PC-9 (cell line): ENCODE measurements around the gene ZNF587. TPM values are rescaled to one million over a fixed set of nuclear protein-coding genes. Genes with fewer than 3 reads are reported as not detected.
"Not testable (repeated sequence)": the region's sequence is repeated elsewhere in the genome, so short reads cannot be mapped to it uniquely, and the experiment has no call there.

ENCODE experiments used
- BruUV-seq: library from RNA; stranded (reverse); fragments of 400-500 nt; replicated peaks from 2 replicates; lab custom pipeline; 2021; lab: Mats Ljungman, UMichigan
- CTCF ChIA-PET: fragments of 300-600 bp; sonication (Branson Sonifier 250); formaldehyde crosslinking; loops from one replicate; lab custom pipeline; 2022; ENCODE audit warnings: antibody characterized with exemption; lab: Charles Lee
- POLR2A ChIA-PET: fragments of 300-600 bp; sonication (Branson Sonifier 250); formaldehyde crosslinking; loops from one replicate; lab custom pipeline; 2022; ENCODE audit warnings: antibody characterized with exemption; ENCODE audit not compliant: unreplicated experiment; lab: Charles Lee
- DNase-seq, 2 experiments: peaks; one replicate each; pipeline versions ENCODE4 v3.0.0 to v3.0.0-alpha.2; 2015 to 2022; ENCODE audit warnings: mixed read lengths in 1 of 2
- H2AFZ ChIP-seq: fragments of 200-600 bp; sonication (generic); 2 replicates; pipeline ENCODE4 v1.8.1; 2017; ENCODE audit warnings: antibody characterized with exemption
- H3F3A ChIP-seq: fragments of 200-600 bp; sonication (generic); 2 replicates; pipeline ENCODE4 v1.8.1; 2017; ENCODE audit warnings: antibody characterized with exemption, mild to moderate bottlenecking, low read depth; ENCODE audit not compliant: insufficient read depth
- H3K27ac ChIP-seq: fragments of 200-600 bp; sonication (generic); 2 replicates; pipeline ENCODE4 v1.6.1; 2016; ENCODE audit warnings: mixed run types
- H3K27me3 ChIP-seq: fragments of 200-600 bp; sonication (generic); 2 replicates; pipeline ENCODE4 v1.6.1; 2016; ENCODE audit warnings: low read depth, mixed run types; ENCODE audit not compliant: insufficient read depth
- H3K36me3 ChIP-seq: fragments of 200-600 bp; sonication (generic); 2 replicates; pipeline ENCODE4 v1.6.1; 2016; ENCODE audit warnings: low read depth, mixed run types
- H3K4me1 ChIP-seq: fragments of 200-600 bp; sonication (generic); replicated peaks from 2 replicates; pipeline ENCODE4 v1.6.1; 2016; ENCODE audit warnings: mixed run types; ENCODE audit not compliant: insufficient read depth
- H3K4me2 ChIP-seq: fragments of 200-600 bp; sonication (generic); 2 replicates; pipeline ENCODE4 v1.6.1; 2017; ENCODE audit warnings: mixed run types
- H3K4me3 ChIP-seq: fragments of 200-600 bp; sonication (generic); 2 replicates; pipeline ENCODE4 v1.6.1; 2016; ENCODE audit warnings: mixed run types
- H3K79me2 ChIP-seq: fragments of 200-600 bp; sonication (generic); 2 replicates; pipeline ENCODE4 v1.6.1; 2017; ENCODE audit warnings: low read depth, mixed run types
- H3K9me2 ChIP-seq: fragments of 200-600 bp; sonication (generic); 2 replicates; pipeline ENCODE4 v1.8.1; 2017; ENCODE audit warnings: mild to moderate bottlenecking; ENCODE audit not compliant: insufficient read depth
- H3K9me3 ChIP-seq: fragments of 200-600 bp; sonication (generic); 2 replicates; pipeline ENCODE4 v1.8.1; 2016; ENCODE audit warnings: low read depth; ENCODE audit not compliant: insufficient read depth
- H4K20me1 ChIP-seq: fragments of 200-600 bp; sonication (generic); 2 replicates; pipeline ENCODE4 v1.8.1; 2017; ENCODE audit not compliant: insufficient read depth
- EZH2 ChIP-seq: fragments of 200-600 bp; sonication (generic); IDR thresholded peaks from 2 replicates; pipeline ENCODE4 v1.8.0; 2017; ENCODE audit warnings: antibody characterized with exemption, low read depth
- intact Hi-C: fragments of 100-400 bp; cut with micrococcal nuclease; formaldehyde crosslinking; loops from one replicate; pipeline ENCODE4 v1.10.0; 2022; ENCODE audit not compliant: unreplicated experiment
- total RNA-seq: library from RNA; stranded (reverse); gene quantifications from 2 replicates; pipeline ENCODE4 v1.2.3, GENCODE V29; 2021
- TF ChIP-seq, protein P1 (sequence below): fragments of 200-600 bp; sonication (generic); conservative IDR thresholded peaks from 2 replicates; pipeline ENCODE4 v1.6.1; 2017; ENCODE audit warnings: mixed run types, antibody characterized with exemption, mild to moderate bottlenecking, moderate library complexity

Gene ZNF587
- total RNA-seq, 1 experiment from 2014 or later: 68.0 TPM

- H3K4me2 ChIP-seq: peak within 1 kb of the TSS; percentile 86
- ChIA-PET POLR2A (no interaction called here), CTCF (no interaction called here)
- peaks cover 6% of the 10 kb centered on the region; the same call in 1 of the 2 replicates for H3F3A ChIP-seq
- peak within 1 kb of the TSS; percentile 89 for H3K4me3 ChIP-seq
- TF ChIP-seq, protein P1, sequence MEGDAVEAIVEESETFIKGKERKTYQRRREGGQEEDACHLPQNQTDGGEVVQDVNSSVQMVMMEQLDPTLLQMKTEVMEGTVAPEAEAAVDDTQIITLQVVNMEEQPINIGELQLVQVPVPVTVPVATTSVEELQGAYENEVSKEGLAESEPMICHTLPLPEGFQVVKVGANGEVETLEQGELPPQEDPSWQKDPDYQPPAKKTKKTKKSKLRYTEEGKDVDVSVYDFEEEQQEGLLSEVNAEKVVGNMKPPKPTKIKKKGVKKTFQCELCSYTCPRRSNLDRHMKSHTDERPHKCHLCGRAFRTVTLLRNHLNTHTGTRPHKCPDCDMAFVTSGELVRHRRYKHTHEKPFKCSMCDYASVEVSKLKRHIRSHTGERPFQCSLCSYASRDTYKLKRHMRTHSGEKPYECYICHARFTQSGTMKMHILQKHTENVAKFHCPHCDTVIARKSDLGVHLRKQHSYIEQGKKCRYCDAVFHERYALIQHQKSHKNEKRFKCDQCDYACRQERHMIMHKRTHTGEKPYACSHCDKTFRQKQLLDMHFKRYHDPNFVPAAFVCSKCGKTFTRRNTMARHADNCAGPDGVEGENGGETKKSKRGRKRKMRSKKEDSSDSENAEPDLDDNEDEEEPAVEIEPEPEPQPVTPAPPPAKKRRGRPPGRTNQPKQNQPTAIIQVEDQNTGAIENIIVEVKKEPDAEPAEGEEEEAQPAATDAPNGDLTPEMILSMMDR: peak; percentile 76
- TF ChIP-seq EZH2: no peak
- H3K9me2 ChIP-seq: no peaks in the 10 kb centered on the region
- TSS peak; percentile 39 for BruUV-seq
- 0 out of 2 replicates have a peak, but pooled peaks cover 5% of the 10 kb centered on the region for H3K4me1 ChIP-seq
- DNase-seq: peak; percentile 69 to 79
- H3K27ac ChIP-seq: no peak within 1 kb of the TSS
- peak within 1 kb of the TSS; percentile 95 for H2AFZ ChIP-seq
- H4K20me1 ChIP-seq: no peaks in the 10 kb centered on the region
- peaks cover 43% of the 10 kb centered on the region for H3K9me3 ChIP-seq
- H3K27me3 ChIP-seq: no peaks in the 10 kb centered on the region
- intact Hi-C loops: no loop called here
- peaks cover 26% of the 10 kb centered on the region for H3K36me3 ChIP-seq
- H3K79me2 ChIP-seq: peaks cover 41% of the 10 kb centered on the region
Measured at GRCh38 chr19:57888560-57889231, 39.0 kb downstream of the ZNF587 start, which contains the start of gene ZNF814. ZNF814 (minus strand) TSS chr19:57889037; CDS start chr19:57888802, 235 bp downstream.

DNA sequence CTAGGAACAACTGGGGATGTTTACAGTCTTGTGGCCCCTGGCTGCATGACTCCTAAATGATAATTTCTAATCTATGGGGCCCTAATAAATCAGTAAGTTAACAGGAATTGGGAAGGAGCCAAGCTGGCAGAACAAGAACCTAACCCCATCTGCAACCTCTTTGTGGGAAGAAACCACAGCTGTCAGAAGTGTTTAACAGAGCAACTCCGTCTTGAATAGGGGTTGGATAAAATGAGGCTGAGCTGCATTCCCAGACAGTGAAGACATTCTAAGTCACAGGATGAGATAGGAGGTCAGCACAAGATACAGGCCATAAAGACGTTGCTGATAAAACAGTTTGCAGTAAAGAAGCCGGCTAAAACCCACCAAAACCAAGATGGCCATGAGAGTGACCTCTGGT, 41.0 kb downstream of the ZNF587 start:
- H3K27ac ChIP-seq, H2AFZ ChIP-seq, intact Hi-C loops, BruUV-seq, H3K27me3 ChIP-seq, CTCF ChIA-PET, H3K4me2 ChIP-seq, H3F3A ChIP-seq, DNase-seq, H3K9me2 ChIP-seq, POLR2A ChIA-PET, H3K4me3 ChIP-seq, H3K4me1 ChIP-seq, H4K20me1 ChIP-seq: not testable (repeated sequence)
- Histone ChIP-seq H3K36me3 (peaks cover 12% of the 10 kb centered on the region), H3K79me2 (peaks cover 24% of the 10 kb centered on the region), H3K9me3 (peaks cover 26% of the 10 kb centered on the region)

DNA sequence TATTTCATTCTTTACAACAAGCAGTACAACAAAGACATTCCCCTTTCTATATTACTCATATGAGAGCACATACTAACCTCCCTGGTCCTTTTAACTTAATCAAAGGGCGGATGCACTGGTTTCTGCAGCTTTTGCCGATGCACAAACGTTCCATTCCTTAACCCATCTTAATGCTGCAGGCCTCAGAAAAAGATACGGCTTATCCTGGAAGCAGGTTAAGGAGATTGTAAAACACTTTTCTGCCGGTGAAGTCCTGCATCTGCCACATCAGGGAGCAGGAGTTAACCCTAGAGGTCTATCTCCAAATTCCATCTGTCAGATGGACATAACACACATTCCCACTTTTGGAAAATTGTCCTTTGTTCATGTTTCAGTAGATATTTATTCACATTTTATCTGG, 50.7 kb downstream of the ZNF587 start:
- no peaks in the 10 kb centered on the region for H3K9me2 ChIP-seq
- H3K36me3 ChIP-seq: no peaks in the 10 kb centered on the region
- H3K9me3 ChIP-seq: peaks cover 12% of the 10 kb centered on the region; the same call in 1 of the 2 replicates
- intact Hi-C loops: loop anchor here (5.0 to 10.0 kb wide), 2 partner anchors 156 to 488 kb away; partner anchors contain the start of genes ZNF17 and ZNF776
- no peaks in the 10 kb centered on the region for H3K4me1 ChIP-seq
- no peak overlapping the region for H3K4me2 ChIP-seq
- CTCF ChIA-PET: no interaction called here
- H3K4me3 ChIP-seq: no peak overlapping the region
- H3K79me2 ChIP-seq: no peaks in the 10 kb centered on the region
- H2AFZ ChIP-seq: no peak overlapping the region
- H3F3A ChIP-seq: no peaks in the 10 kb centered on the region
- no peak for DNase-seq
- H3K27me3 ChIP-seq: no peaks in the 10 kb centered on the region
- no peak overlapping the region for H3K27ac ChIP-seq
- TF ChIP-seq EZH2: no peak
- TF ChIP-seq, protein P1: no peak
- POLR2A ChIA-PET: no interaction called here
- no TSS peak for BruUV-seq
- H4K20me1 ChIP-seq: no peaks in the 10 kb centered on the region
